ENCODE measurements around the gene ATOSA.

GRCh38 chr15:52651868-52652267 lies 27.3 kb downstream of the ATOSA start:
- TF ChIP-seq TCF7L2 (IDR thresholded peaks at IDR 0.05; ENCODE audit: borderline replicate concordance, extremely low read depth, insufficient read depth, insufficient read length) (no peak), CTCF (IDR thresholded peaks at IDR 0.05 in 2 of 3, conservative IDR thresholded peaks at IDR 0.05 in 1 of 3; ENCODE audit: borderline replicate concordance in 1 of 3, insufficient read depth in 1 of 3, low read depth in 2 of 3, low read length in 2 of 3) (no peak), SRF (IDR thresholded peaks at IDR 0.05; ENCODE audit: low read depth) (no peak), ELF1 (IDR thresholded peaks at IDR 0.05; ENCODE audit: borderline replicate concordance, low read depth) (no peak)
